GM12873 (cell line): ENCODE data around the gene MRPL41.

Experiments
- CTCF ChIP-seq: IDR thresholded peaks from 2 replicates; pipeline ENCODE4 v1.5.1; 2012; ENCODE audit warnings: low read depth, mild to moderate bottlenecking, moderate library complexity, low read length, control low read depth; ENCODE audit not compliant: insufficient read depth; ENCODE audit errors: missing control alignments

The MRPL41 gene

GRCh38 chr9:137589441-137590122 is 37.9 kb downstream of the MRPL41 start:
- TF ChIP-seq CTCF, result no peak

- TF ChIP-seq CTCF, result no peak
Measured at GRCh38 chr9:137590123-137590468, 38.4 kb downstream of the MRPL41 start.

- no peak for TF ChIP-seq CTCF
Measured at GRCh38 chr9:137590469-137591383, 39.0 kb downstream of the MRPL41 start, which contains the start of gene ZMYND19. TSS of gene ZMYND19 (minus strand) at chr9:137590512. CDS start at chr9:137590263, 249 bp downstream.

- no peak for TF ChIP-seq CTCF
Measured at GRCh38 chr9:137592767-137593166, 41.1 kb downstream of the MRPL41 start.

GRCh38 chr9:137593176-137593575 is 41.5 kb downstream of the MRPL41 start:
- no peak for TF ChIP-seq CTCF

- TF ChIP-seq CTCF, result no peak
Measured at GRCh38 chr9:137598943-137599342, 47.3 kb downstream of the MRPL41 start.
